NK-92 treated with Interleukin-12 subunit alpha and Interleukin-12 subunit beta, amount 100 ng/mL, for 24 hours (cell line): ENCODE results near the gene ACBD6.
A peak's percentile ranks its signal among the peaks of the same experiment; 100 is the strongest.
"Not testable (repeated sequence)": the region's sequence is repeated elsewhere in the genome, so short reads cannot be mapped to it uniquely, and the experiment has no call there.

Source experiments
- DNase-seq: peaks from one replicate; lab custom pipeline; 2025; lab: John Stamatoyannopoulos, UW

The ACBD6 gene, protein sequence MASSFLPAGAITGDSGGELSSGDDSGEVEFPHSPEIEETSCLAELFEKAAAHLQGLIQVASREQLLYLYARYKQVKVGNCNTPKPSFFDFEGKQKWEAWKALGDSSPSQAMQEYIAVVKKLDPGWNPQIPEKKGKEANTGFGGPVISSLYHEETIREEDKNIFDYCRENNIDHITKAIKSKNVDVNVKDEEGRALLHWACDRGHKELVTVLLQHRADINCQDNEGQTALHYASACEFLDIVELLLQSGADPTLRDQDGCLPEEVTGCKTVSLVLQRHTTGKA

DNA sequence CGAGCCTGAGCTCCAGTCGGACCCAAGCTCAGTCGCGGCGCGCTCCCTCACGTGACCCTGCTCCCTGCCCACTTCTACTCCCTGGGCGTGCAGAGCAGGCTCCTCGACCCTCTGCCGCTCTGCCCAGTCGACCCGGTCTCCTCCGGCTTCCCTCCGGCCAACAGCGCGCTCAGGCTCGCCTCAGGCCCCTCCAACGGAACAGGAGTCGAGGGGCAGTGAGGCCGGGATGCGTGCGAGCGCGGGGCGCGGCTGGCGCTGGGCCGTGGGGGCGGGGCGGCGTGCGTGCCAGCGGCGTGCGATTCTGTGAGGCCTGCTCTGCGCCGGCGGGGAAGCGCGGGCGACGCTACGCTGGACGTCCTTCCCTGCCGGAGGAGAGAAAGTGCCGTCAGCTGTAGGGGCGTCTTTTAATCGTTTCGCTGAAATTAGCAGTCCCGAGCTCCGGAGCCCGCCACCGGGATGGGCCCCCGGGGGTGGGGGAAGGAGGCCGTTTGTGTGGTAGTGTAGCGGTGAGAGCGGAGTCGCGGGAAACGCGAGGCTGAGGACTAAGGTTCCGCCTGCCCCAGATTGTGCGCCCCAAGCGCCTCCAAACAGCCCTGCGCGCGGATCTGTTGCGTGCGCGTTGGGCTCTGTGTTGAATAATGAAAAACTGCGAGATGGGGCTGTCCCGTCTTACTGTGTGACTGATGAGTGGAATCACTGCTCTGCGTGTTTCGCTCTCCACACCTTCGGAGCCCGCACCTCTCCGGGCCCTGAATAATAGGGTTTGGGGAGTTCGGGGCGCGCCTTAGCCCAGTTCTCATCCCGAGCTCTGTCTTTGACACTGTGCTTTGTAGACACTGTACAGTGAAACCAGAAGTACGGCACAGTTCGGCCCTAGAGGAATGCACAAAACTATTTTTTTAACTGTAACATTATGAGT is at the start of gene ACBD6:
Gene ACBD6, minus strand, starts transcription at position 217 of the 919 bp plus-strand sequence. CDS start 311 bp downstream, outside the sequence.
- peak; percentile 84 for DNase-seq

- DNase-seq = no peak
These were observed 49.6 kb upstream of the ACBD6 start for GRCh38 chr1:180551997-180552396.

- DNase-seq = no peak
These were observed 47.9 kb upstream of the ACBD6 start for GRCh38 chr1:180550241-180550640.

DNA sequence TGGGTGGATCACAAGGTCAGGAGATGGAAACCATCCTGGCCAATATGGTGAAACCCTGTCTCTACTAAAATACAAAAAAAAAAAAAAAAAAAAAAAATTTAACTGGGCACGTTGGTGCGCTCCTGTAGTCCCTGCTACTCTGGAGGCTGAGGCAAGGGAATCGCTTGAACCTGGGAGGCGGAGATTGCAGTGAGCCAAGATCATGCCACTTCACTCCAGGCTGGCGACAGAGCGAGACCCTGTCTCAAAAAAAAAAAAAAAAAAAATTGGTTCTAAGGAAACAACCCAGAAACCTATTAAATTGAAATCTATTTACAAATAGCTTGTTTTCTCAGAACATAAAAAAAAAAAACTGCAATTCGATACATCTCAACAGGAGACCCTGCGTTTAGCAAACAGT is 47.4 kb upstream of the ACBD6 start:
- not testable (repeated sequence) for DNase-seq

- DNase-seq = no peak
These were observed 46.4 kb upstream of the ACBD6 start for GRCh38 chr1:180548686-180549317.

DNA sequence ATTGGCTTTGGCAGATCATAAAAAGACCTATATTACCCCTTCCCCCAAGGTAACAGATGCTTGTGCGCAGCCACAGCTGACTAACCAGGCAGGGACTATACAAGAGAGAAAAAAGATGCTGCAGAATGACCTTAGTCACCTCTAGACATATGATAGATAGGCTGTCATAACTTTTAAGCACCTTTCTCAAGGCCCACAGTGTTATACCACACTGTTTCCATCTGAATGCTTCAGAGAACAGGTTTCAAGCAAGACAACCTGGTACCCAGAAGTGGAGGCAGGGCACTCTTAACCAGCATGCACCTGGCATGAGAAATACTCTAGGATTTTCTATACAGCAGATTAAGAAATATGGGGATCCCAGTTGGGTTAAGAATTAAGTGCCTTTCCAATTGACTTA is 43.6 kb upstream of the ACBD6 start:
- no peak for DNase-seq

GRCh38 chr1:180544050-180544449 is 41.7 kb upstream of the ACBD6 start:
- no peak for DNase-seq

- no peak for DNase-seq
These were observed 40.4 kb upstream of the ACBD6 start for GRCh38 chr1:180542838-180543145.

DNA sequence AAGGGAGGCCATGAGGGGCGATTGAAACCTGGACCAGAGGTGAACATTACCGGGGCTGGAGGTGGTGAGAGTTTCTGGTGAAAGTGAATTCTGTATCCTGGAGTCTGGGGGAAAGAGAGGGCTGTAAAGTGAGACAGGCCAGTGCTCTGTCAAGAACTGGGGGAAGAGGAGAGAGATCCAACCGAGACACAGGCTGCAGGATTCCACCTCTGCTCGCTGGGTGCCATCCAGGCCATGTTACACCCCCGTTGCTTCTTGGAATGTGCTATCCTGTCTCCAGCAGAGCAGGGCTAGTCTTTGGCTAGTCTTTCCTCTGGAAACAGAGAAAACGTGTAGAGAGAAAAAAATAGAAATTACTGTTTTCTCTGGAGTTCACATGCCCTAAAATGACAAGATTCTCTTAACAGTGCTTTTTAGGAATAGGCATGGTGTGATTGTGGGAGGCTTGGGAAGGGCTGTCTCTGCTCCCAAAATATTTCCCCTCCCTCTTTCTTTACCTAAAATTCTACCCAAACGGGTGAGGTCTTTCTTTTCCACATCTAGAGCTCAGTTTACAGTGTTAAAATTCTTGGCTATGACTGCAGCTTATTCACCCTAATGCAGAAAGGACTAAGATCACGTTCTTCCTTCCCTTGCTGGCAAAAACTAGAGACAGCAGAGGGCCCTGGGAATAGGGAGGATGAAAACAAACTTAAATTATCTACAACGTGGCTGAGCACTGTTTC is 39.9 kb upstream of the ACBD6 start:
- no peak for DNase-seq

GRCh38 chr1:180540697-180541594 is 38.6 kb upstream of the ACBD6 start:
- DNase-seq = no peak

DNA sequence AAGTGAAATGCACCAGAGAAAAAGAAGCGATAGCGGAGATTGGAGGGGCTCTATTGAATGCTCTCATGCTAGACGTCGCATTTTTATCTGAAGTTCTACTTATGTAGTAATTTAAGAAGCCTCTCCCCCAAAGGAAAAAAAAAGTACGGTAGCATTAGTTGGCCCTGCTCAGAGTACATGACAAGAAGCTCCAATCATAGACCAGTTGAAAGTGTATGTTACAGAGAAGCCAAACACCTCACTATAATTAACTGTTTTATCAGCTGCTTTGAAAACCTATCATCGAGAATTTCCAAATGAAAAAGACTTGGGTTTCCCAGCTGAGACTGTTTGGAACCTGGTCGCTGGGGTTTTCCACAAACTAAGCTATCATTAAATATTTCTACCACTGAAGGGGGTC is 36.8 kb upstream of the ACBD6 start:
- no peak for DNase-seq

DNA sequence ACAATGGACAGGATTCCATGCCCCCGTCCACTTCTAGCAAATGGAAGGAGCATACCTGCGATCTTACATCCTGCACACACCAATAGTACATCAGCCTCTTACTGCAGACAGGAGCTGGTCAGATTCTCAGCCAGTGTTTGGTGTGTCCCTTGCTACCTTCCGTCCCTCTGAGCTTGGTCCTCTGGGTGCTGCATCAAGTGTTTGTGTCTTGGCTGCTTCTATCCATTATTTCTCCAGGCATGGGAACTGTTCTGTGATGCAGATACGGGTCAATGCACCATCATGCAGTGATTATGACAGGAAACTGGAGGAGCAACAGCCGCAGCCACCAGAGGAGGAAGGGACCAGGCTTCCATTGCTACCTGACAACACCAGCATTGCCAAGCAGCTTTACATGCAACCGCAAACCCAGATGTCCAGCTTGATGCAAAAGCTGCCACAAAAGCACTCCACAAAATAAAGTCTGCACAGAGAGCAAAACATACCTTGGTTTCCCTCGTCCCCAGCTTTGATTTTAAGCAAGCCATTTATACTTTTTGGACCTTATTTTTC is 34.5 kb upstream of the ACBD6 start:
- DNase-seq = no peak

DNA sequence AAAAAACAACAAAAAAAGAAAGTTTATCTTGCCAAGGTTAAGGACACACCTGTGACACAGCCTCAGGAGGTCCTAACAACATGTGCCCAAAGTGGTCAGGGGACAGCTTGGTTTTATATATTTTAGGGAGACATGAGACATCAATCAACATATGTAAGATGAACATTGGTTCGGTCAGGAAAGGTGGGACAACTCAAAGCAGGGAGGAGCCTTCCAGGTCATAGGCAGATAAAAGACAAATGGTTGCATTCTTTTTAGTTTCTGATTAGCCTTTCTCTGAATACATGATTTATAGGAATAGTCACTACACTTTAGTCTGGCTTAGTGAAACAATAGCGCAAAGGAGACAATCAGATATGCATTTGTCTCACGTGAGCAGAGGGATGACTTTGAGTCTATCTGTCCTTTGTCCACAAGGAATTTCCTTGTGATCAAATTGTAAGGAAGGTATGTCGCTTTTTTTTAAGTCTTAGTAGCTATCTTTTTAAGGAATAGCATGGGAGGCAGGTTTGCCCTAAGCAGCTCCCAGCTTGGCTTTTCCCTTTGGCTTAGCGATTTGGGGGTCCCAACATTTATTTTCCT is 33.1 kb upstream of the ACBD6 start:
- no peak for DNase-seq

- DNase-seq = no peak
These were observed 31.8 kb upstream of the ACBD6 start for GRCh38 chr1:180534214-180534613.

- DNase-seq = peak; percentile 20
These were observed 31.1 kb upstream of the ACBD6 start for GRCh38 chr1:180533266-180533987.

DNA sequence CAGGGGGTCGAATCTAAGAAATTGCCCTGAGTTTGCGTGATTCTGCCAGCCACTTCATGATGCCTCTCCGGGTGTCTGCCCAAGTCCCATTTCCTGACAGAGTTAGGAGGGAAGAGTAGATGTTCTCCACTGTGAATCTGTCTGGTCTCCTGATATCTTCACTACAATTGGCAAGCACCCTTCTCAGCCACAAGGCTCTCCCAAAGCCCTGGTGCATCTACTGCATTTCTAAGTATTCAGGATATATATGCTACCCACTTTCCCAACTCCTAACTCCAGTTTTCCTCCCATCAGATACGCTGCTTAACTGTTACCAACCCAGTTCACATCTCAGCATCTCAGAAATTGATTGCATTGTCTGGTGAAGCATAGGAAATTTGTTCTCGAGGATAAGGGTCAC is 30.5 kb upstream of the ACBD6 start:
- no peak for DNase-seq

DNA sequence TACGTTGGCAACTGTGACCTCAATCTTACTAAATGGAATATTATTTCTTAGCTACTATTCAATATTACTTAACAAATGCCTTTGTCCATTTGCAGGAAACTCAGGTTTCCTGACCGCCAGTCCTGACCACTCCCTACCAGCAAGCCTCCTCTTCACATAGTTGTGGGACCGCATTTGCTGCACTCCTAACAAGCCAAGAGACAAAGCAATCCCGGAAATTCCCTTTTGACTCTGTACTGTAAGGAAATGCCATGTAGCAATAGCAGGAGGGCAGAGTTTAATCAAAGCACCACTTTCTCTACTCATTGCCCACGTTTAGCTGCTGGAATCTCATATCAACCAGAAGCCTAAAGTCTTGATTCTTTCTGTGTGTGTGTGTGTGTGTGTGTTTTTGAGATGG is 28.1 kb upstream of the ACBD6 start:
- no peak for DNase-seq

DNA sequence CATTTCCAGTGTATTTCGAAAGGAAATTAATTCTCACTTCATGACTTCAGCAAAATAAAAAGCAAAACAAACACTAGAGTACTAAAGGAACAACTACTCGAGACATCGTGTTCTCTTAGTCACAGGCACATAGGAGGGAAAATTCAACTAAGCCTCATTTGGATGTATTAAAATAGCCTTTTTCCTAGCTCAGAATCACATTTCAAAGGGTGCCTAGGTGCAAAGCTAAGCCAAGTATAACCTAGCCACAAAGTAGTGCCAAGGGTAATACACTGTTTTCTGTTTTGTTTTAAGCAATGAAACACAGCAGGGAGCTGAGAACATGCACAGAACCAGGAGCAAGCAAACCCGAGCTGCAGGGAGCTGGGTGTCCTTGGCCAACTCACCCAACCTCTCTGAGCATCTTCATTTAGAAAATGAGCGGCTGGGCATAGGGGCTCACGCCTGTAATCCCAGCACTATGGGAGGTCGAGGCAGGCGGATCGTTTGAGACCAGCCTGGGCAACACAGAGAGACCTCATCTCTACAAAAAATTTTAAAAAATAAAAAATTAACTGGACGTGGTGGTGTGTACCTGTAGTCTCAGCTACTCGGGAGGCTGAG is 26.6 kb upstream of the ACBD6 start:
- no peak for DNase-seq

GRCh38 chr1:180527101-180527669 is 24.8 kb upstream of the ACBD6 start:
- DNase-seq = no peak
